ENCODE results near the gene RPS6KL1. TPM values are rescaled to one million over a fixed set of nuclear protein-coding genes. Genes with fewer than 3 reads are reported as not detected.

The RPS6KL1 gene
- total RNA-seq, 1 experiment from 2014 or later, result 18.8 TPM

DNA sequence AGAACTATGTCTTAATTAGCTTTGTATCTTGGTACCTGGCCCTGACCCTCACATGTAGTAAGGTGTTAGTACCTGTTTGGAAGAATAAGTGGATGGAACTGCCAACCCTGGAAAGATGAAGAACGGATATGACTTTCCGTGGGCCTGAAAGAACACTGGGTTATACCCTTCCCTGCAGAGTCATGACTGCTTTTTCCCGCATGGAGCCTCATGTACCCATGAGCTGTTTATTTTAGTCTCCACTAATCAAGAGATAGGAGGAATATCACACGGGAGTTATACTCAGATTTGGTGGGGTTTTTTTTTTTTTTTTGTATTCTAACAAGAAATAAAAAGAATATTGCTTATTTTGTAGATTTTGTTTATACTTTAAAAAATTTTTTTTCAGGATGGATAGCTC, 25.4 kb downstream of the RPS6KL1 start:
- H3K4me1 ChIP-seq (ENCODE audit: insufficient read depth, low read length), result no peaks in the 10 kb centered on the region
- H2BK12ac ChIP-seq (ENCODE audit: insufficient read length, low read depth, low read length), result no peak overlapping the region
- H3K27ac ChIP-seq (ENCODE audit: insufficient read length, low read depth, low read length), result no peak overlapping the region
- no peak overlapping the region for H3K14ac ChIP-seq (ENCODE audit: insufficient read depth, low read length)
- no peak overlapping the region for H3K9ac ChIP-seq (ENCODE audit: extremely low read depth, insufficient read length, low read length)
- H4K5ac ChIP-seq (ENCODE audit: insufficient read length, low read depth, low read length), result no peak overlapping the region
- no peak overlapping the region for H4K91ac ChIP-seq (ENCODE audit: insufficient read length, low read depth, low read length)
- H3K9me3 ChIP-seq (ENCODE audit: control insufficient read depth, low read depth, low read length), result no peaks in the 10 kb centered on the region
- no peak overlapping the region; a peak in 1 of 7 replicates for H3K27ac Mint-ChIP-seq
- H3K23me2 ChIP-seq (ENCODE audit: insufficient read length, low read depth, low read length, poor library complexity, severe bottlenecking), result no peaks in the 10 kb centered on the region
- H2BK5ac ChIP-seq (ENCODE audit: insufficient read length, low read length), result no peak overlapping the region
- peaks cover 2% of the 10 kb centered on the region in 2 experiments; a peak in 3 of 4 replicates for H3K4me1 Mint-ChIP-seq
- H3K79me2 ChIP-seq (ENCODE audit: insufficient read depth, low read length), result no peaks in the 10 kb centered on the region
- H3K79me1 ChIP-seq (ENCODE audit: insufficient read depth, low read depth, low read length, poor library complexity, severe bottlenecking), result no peaks in the 10 kb centered on the region
- H3K9me3 Mint-ChIP-seq, result no peaks in the 10 kb centered on the region
- no peak overlapping the region for H3K4me3 Mint-ChIP-seq
- no peaks in the 10 kb centered on the region for H3K27me3 Mint-ChIP-seq (ENCODE audit: low read depth)
- peaks cover 81 to 99% (median 98%) of the 10 kb centered on the region in 3 experiments for H3K36me3 Mint-ChIP-seq (ENCODE audit: insufficient read depth in 1 of 3, low read depth in 3 of 3)
- no peak overlapping the region for H3K56ac ChIP-seq (ENCODE audit: insufficient read length, low read depth, low read length)
- no peak overlapping the region for H3K4ac ChIP-seq (ENCODE audit: low read depth, low read length)
- TF ChIP-seq, protein P1, sequence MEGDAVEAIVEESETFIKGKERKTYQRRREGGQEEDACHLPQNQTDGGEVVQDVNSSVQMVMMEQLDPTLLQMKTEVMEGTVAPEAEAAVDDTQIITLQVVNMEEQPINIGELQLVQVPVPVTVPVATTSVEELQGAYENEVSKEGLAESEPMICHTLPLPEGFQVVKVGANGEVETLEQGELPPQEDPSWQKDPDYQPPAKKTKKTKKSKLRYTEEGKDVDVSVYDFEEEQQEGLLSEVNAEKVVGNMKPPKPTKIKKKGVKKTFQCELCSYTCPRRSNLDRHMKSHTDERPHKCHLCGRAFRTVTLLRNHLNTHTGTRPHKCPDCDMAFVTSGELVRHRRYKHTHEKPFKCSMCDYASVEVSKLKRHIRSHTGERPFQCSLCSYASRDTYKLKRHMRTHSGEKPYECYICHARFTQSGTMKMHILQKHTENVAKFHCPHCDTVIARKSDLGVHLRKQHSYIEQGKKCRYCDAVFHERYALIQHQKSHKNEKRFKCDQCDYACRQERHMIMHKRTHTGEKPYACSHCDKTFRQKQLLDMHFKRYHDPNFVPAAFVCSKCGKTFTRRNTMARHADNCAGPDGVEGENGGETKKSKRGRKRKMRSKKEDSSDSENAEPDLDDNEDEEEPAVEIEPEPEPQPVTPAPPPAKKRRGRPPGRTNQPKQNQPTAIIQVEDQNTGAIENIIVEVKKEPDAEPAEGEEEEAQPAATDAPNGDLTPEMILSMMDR (conservative IDR thresholded peaks at IDR 0.05), result no peak
- no peak overlapping the region for H3K4me2 ChIP-seq (ENCODE audit: insufficient read depth, insufficient read length, low read length)
- no peak overlapping the region for H2AFZ ChIP-seq (ENCODE audit: low read length)
- H2BK15ac ChIP-seq (ENCODE audit: low read depth, low read length), result no peak overlapping the region
- no peaks in the 10 kb centered on the region for H3K27me3 ChIP-seq (ENCODE audit: insufficient read depth, low read length)
- no peaks in the 10 kb centered on the region for H4K20me1 ChIP-seq (ENCODE audit: control insufficient read depth, insufficient read depth, insufficient read length)
- no peak overlapping the region for H3T11ph ChIP-seq (ENCODE audit: low read length)
- no peak overlapping the region for H2BK120ac ChIP-seq (ENCODE audit: low read depth, low read length, poor library complexity, severe bottlenecking)
- no CpG with 5 or more reads among the region's 4 CpGs for WGBS (ENCODE audit: extremely low coverage, insufficient read length, low lambda C conversion rate)
- H2BK20ac ChIP-seq (ENCODE audit: low read depth, low read length, poor library complexity, severe bottlenecking), result no peak overlapping the region
- H3K18ac ChIP-seq (ENCODE audit: insufficient read length, low read depth, low read length), result no peak overlapping the region
- no peak overlapping the region for H2AK5ac ChIP-seq (ENCODE audit: insufficient read length, low read length)
- H3K23ac ChIP-seq (ENCODE audit: insufficient read length, low read depth, low read length), result no peak overlapping the region
- DNase-seq, result no peak
- H4K8ac ChIP-seq (replicated peaks; ENCODE audit: insufficient read length, low read depth, low read length), result no peak overlapping the region
